Activated naive CD4-positive, alpha-beta T cell treated with anti-CD3 and anti-CD28 coated beads, Interleukin-2, amount 10 ng/mL, durations not matched to agents 7 days and 5 days (primary cell): ENCODE measurements around the gene PLBD2.
A peak's percentile ranks its signal among the peaks of the same experiment; 100 is the strongest.

Experiments used
- CTCF ChIA-PET: fragments of 350-600 bp; sonication (Branson Sonifier 250); formaldehyde crosslinking; loops from one replicate; lab custom pipeline; 2021; ENCODE audit warnings: antibody characterized with exemption; lab: Charles Lee
- DNase-seq: peaks from one replicate; pipeline ENCODE4 v3.0.0-alpha.2; 2020
- H3K27ac Mint-ChIP-seq: one replicate; pipeline ENCODE4 v1.8.0; 2021; ENCODE audit warnings: mild to moderate bottlenecking, moderate library complexity, mixed read lengths
- H3K27me3 Mint-ChIP-seq: one replicate; pipeline ENCODE4 v1.8.0; 2021; ENCODE audit warnings: mild to moderate bottlenecking, mixed read lengths
- H3K36me3 Mint-ChIP-seq: one replicate; pipeline ENCODE4 v1.8.0; 2021; ENCODE audit warnings: mixed read lengths
- H3K4me1 Mint-ChIP-seq: one replicate; pipeline ENCODE4 v1.8.0; 2021; ENCODE audit warnings: mixed read lengths
- H3K4me3 Mint-ChIP-seq: one replicate; pipeline ENCODE4 v1.8.0; 2021; ENCODE audit warnings: mild to moderate bottlenecking, moderate library complexity, mixed read lengths
- H3K9me3 Mint-ChIP-seq: one replicate; pipeline ENCODE4 v1.8.0; 2021; ENCODE audit warnings: mixed read lengths

The PLBD2 gene

GRCh38 chr12:113358381-113359132 is at the start of gene PLBD2:
TSS of gene PLBD2 (plus strand) at chr12:113358587. CDS start at chr12:113358601, 14 bp downstream.
- H3K36me3 Mint-ChIP-seq = no peaks in the 10 kb centered on the region
- peak within 1 kb of the TSS; percentile 76 for H3K27ac Mint-ChIP-seq
- peak within 1 kb of the TSS; percentile 88 for H3K4me3 Mint-ChIP-seq
- H3K27me3 Mint-ChIP-seq = peaks cover 3% of the 10 kb centered on the region
- H3K4me1 Mint-ChIP-seq = peaks cover 13% of the 10 kb centered on the region
- DNase-seq = peak; percentile 95
- CTCF ChIA-PET = no interaction called here
- H3K9me3 Mint-ChIP-seq = no peaks in the 10 kb centered on the region

GRCh38 chr12:113310489-113310888 is 47.9 kb upstream of the PLBD2 start:
- peak overlapping the region; percentile 19 for H3K27ac Mint-ChIP-seq
- no peaks in the 10 kb centered on the region for H3K27me3 Mint-ChIP-seq
- no peaks in the 10 kb centered on the region for H3K4me1 Mint-ChIP-seq
- H3K9me3 Mint-ChIP-seq = no peaks in the 10 kb centered on the region
- no peak overlapping the region for H3K4me3 Mint-ChIP-seq
- H3K36me3 Mint-ChIP-seq = peaks cover 32% of the 10 kb centered on the region
- no peak for DNase-seq
- CTCF ChIA-PET = interaction anchor here (1.2 to 1.7 kb wide), 2 partner anchors 116 to 272 kb away, joined by 3 to 4 read pairs; no protein-coding TSS in a partner anchor

GRCh38 chr12:113314121-113314529 is 44.3 kb upstream of the PLBD2 start:
- Mint-ChIP-seq H3K4me1 (no peaks in the 10 kb centered on the region), H3K36me3 (peaks cover 45% of the 10 kb centered on the region), H3K27ac (no peak overlapping the region), H3K9me3 (peaks cover 5% of the 10 kb centered on the region), H3K4me3 (no peak overlapping the region), H3K27me3 (no peaks in the 10 kb centered on the region)
- CTCF ChIA-PET = interaction anchor here (1.4 kb wide), 1 partner anchor 111 kb away, joined by 3 read pairs; no protein-coding TSS in a partner anchor
- no peak for DNase-seq

- peaks cover 5% of the 10 kb centered on the region for H3K9me3 Mint-ChIP-seq
- H3K4me1 Mint-ChIP-seq = no peaks in the 10 kb centered on the region
- H3K4me3 Mint-ChIP-seq = no peak overlapping the region
- H3K36me3 Mint-ChIP-seq = peaks cover 55% of the 10 kb centered on the region
- H3K27ac Mint-ChIP-seq = no peak overlapping the region
- no peak for DNase-seq
- H3K27me3 Mint-ChIP-seq = no peaks in the 10 kb centered on the region
- CTCF ChIA-PET = interaction anchor here (1.2 kb wide), 1 partner anchor 20 kb away, joined by 3 read pairs; the partner anchor contains the start of gene SLC8B1
Observed at GRCh38 chr12:113315358-113315757, 43.0 kb upstream of the PLBD2 start.

- Mint-ChIP-seq H3K27me3 (no peaks in the 10 kb centered on the region), H3K27ac (no peak overlapping the region), H3K36me3 (peaks cover 55% of the 10 kb centered on the region), H3K4me1 (no peaks in the 10 kb centered on the region), H3K4me3 (no peak overlapping the region), H3K9me3 (peaks cover 5% of the 10 kb centered on the region)
- DNase-seq = no peak
- CTCF ChIA-PET = interaction anchor here (1.2 kb wide), 1 partner anchor 19 kb away, joined by 3 read pairs; the partner anchor contains the start of gene SLC8B1
Observed at GRCh38 chr12:113316155-113316554, 42.2 kb upstream of the PLBD2 start.

- CTCF ChIA-PET = no interaction called here
- no peaks in the 10 kb centered on the region for H3K27me3 Mint-ChIP-seq
- no peak for DNase-seq
- H3K36me3 Mint-ChIP-seq = peaks cover 54% of the 10 kb centered on the region
- no peaks in the 10 kb centered on the region for H3K4me1 Mint-ChIP-seq
- no peak overlapping the region for H3K4me3 Mint-ChIP-seq
- no peak overlapping the region for H3K27ac Mint-ChIP-seq
- H3K9me3 Mint-ChIP-seq = peaks cover 5% of the 10 kb centered on the region
Observed at GRCh38 chr12:113317122-113317521, 41.3 kb upstream of the PLBD2 start.

- Mint-ChIP-seq H3K27ac (peak overlapping the region; percentile 40), H3K4me3 (no peak overlapping the region)
Observed at GRCh38 chr12:113318046-113318656, 40.2 kb upstream of the PLBD2 start.

GRCh38 chr12:113318900-113319628 is 39.3 kb upstream of the PLBD2 start:
- H3K4me3 Mint-ChIP-seq = no peak overlapping the region
- H3K9me3 Mint-ChIP-seq = peaks cover 5% of the 10 kb centered on the region
- H3K4me1 Mint-ChIP-seq = peaks cover 2% of the 10 kb centered on the region
- peaks cover 66% of the 10 kb centered on the region for H3K36me3 Mint-ChIP-seq
- no peaks in the 10 kb centered on the region for H3K27me3 Mint-ChIP-seq
- CTCF ChIA-PET = interaction anchor here (1.7 kb wide), 1 partner anchor 106 kb away, joined by 5 read pairs; no protein-coding TSS in a partner anchor
- DNase-seq = no peak
- no peak overlapping the region for H3K27ac Mint-ChIP-seq

More at GRCh38 chr12:113318046-113318656, 40.2 kb upstream of the PLBD2 start:
- peaks cover 5% of the 10 kb centered on the region for H3K9me3 Mint-ChIP-seq
- CTCF ChIA-PET = no interaction called here
- no peaks in the 10 kb centered on the region for H3K27me3 Mint-ChIP-seq
- peaks cover 65% of the 10 kb centered on the region for H3K36me3 Mint-ChIP-seq
- DNase-seq = no peak
- no peaks in the 10 kb centered on the region for H3K4me1 Mint-ChIP-seq

GRCh38 chr12:113320401-113320800 is 38.0 kb upstream of the PLBD2 start:
- no peak for DNase-seq
- H3K4me3 Mint-ChIP-seq = no peak overlapping the region
- peaks cover 5% of the 10 kb centered on the region for H3K9me3 Mint-ChIP-seq
- H3K4me1 Mint-ChIP-seq = peaks cover 2% of the 10 kb centered on the region
- no peaks in the 10 kb centered on the region for H3K27me3 Mint-ChIP-seq
- CTCF ChIA-PET = interaction anchor here (1.7 kb wide), 1 partner anchor 105 kb away, joined by 5 read pairs; no protein-coding TSS in a partner anchor
- H3K36me3 Mint-ChIP-seq = peaks cover 62% of the 10 kb centered on the region
- H3K27ac Mint-ChIP-seq = no peak overlapping the region

- CTCF ChIA-PET = interaction anchor here (1.5 kb wide), 1 partner anchor 103 kb away, joined by 3 read pairs; no protein-coding TSS in a partner anchor
- H3K9me3 Mint-ChIP-seq = peaks cover 5% of the 10 kb centered on the region
- no peak overlapping the region for H3K27ac Mint-ChIP-seq
- DNase-seq = no peak
- H3K4me1 Mint-ChIP-seq = peaks cover 2% of the 10 kb centered on the region
- H3K36me3 Mint-ChIP-seq = peaks cover 55% of the 10 kb centered on the region
- H3K27me3 Mint-ChIP-seq = no peaks in the 10 kb centered on the region
- H3K4me3 Mint-ChIP-seq = no peak overlapping the region
Observed at GRCh38 chr12:113322343-113322742, 36.0 kb upstream of the PLBD2 start.

- Mint-ChIP-seq H3K27ac (no peak overlapping the region), H3K36me3 (peaks cover 47% of the 10 kb centered on the region)
- CTCF ChIA-PET = no interaction called here
Observed at GRCh38 chr12:113325916-113326315, 32.5 kb upstream of the PLBD2 start.

GRCh38 chr12:113326775-113327395 is 31.5 kb upstream of the PLBD2 start:
- H3K36me3 Mint-ChIP-seq = peaks cover 48% of the 10 kb centered on the region
- no peaks in the 10 kb centered on the region for H3K27me3 Mint-ChIP-seq
- no peak overlapping the region for H3K27ac Mint-ChIP-seq
- no peaks in the 10 kb centered on the region for H3K9me3 Mint-ChIP-seq
- H3K4me3 Mint-ChIP-seq = no peak overlapping the region
- H3K4me1 Mint-ChIP-seq = peaks cover 17% of the 10 kb centered on the region
- no peak for DNase-seq
- CTCF ChIA-PET = no interaction called here

More at GRCh38 chr12:113325916-113326315, 32.5 kb upstream of the PLBD2 start:
- Mint-ChIP-seq H3K27me3 (no peaks in the 10 kb centered on the region), H3K4me1 (peaks cover 12% of the 10 kb centered on the region), H3K4me3 (no peak overlapping the region), H3K9me3 (no peaks in the 10 kb centered on the region)
- DNase-seq = no peak

- Mint-ChIP-seq H3K27ac (peak overlapping the region; percentile 33), H3K4me3 (no peak overlapping the region), H3K9me3 (no peaks in the 10 kb centered on the region), H3K36me3 (peaks cover 44% of the 10 kb centered on the region), H3K27me3 (no peaks in the 10 kb centered on the region), H3K4me1 (peaks cover 31% of the 10 kb centered on the region)
- DNase-seq = no peak
- CTCF ChIA-PET = interaction anchor here (0.6 kb wide), 1 partner anchor 81 kb away, joined by 3 read pairs; no protein-coding TSS in a partner anchor
Observed at GRCh38 chr12:113328368-113328889, 30.0 kb upstream of the PLBD2 start.
